Measurements from ENCODE around the gene QSOX2.

Gene QSOX2

DNA sequence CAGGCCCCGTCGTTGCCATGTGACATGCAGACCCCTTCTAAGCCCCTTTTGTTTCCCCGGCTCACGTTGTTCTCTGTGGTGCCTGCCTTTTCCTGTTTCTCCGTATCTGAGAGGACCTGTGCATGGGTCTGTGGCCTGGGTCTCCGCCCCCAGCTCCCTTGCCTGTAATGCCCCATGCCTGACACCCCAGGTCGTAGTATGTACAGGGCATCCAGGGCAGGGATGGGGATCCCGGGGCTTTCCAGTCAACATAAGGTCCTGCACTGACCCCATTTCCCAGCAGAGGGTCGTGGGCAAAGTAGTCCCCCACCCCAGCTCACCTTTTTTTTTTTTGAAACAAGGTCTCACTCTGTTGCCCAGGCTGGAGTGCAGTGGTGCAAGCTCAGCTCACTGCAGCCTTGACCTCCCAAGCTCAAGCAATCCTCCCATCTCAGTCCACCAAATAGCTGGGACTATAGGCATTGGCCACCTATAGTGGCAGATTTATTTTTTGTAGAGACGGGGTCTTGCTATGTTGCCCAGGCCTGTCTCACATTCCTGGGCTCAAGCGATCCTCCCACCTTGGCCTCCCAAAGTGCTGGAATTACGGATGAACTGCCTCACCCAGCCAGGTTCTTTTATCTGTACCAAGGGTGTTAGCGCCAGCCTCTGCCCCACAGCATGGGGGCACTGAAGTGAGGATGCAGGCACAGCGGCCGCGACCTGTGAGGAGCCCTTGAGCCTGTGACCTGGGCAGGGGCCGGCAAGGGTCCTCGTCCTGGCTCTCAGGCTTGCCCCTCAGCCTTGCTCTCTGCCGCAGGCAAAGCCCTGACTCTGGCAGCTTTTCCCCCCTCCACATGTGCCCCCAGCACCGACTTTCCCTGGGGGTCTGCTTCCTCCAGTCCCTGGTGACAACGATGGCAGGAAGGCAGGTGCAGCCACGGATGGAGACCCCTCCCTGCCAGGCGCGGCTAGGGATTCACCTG, 19.1 kb upstream of the QSOX2 start:
- no peak for DNase-seq

DNA sequence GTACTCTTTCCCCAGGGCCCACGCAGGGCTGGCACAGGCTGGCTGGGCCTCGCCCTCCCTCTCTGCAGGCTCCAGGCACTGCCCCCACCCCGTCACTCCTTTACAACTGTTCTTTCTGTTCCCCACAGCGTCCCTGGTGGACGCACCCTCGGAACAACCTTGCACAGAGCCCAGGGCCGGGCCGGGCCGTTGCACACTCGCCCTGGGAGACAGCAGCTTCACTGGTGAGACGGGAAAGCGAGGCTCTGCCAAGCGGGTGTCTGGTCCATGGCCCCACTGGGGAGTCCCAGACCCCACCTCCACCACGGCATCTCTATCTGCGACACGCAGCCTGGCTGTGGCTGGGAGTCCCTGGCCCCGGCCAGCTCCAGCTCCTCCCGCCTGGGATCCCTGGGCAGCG, 18.4 kb upstream of the QSOX2 start:
- DNase-seq, result no peak

DNA sequence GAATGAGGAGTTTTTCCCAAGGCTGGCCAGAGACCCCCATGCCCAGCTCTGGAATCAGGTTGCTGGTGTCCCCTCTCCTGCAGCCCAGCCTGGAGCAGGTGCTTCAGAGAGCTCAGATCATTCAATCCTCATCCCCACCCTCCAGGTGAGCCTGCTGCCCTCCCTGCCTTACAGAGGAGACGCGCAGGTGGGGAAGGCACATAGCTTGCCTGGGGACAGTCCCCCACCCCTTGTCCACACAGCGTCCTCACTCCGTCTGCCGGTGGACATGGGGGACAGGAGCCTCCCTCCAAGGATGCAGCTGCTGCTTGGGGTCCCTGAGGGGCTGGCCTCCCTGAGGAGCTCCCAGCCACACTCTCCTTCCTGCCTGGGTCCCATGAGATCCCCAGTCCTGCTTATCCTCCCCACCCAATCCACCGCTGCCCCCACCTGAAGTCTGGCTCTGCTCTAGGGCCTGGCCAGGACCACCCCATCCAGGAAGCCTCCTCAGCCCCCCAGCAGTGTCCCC, 17.1 kb upstream of the QSOX2 start:
- DNase-seq, result no peak

DNA sequence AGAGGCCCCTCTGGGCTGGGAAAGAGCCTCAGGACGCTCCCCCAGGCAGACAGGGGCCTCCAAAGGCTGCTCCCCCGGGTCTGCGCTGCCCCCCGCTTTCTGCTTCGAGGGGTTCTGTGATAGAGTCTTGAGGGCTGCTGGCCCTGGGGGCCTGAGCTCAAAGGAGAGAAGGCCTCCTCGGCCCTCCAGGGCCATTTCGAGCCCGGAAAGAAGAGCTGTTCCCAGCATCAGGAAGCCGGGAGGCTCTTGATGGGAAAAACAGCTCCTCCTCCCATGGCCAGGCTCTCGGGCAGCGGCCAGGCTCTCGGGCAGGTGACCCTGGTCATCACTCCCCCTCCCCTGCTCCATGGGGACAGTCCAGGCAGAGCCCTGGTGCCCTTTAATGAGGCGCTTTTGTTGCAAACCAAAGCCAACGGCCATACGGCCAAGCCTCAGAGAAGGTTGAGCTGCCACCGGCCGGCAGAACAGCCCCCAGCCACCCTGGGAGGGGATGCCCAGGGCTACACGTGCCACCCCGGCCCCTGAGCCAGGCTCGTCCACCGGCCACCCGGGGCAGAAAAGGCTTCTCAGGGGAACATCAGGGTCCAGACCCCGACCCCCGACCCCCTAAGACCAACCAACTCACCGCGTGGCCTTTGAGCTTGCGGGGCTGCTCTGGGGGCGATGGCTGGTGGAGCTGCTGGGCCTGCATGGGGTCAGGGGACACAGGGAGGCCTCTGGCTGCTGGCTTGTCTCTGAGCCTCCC, 16.2 kb upstream of the QSOX2 start:
- no peak for DNase-seq

DNA sequence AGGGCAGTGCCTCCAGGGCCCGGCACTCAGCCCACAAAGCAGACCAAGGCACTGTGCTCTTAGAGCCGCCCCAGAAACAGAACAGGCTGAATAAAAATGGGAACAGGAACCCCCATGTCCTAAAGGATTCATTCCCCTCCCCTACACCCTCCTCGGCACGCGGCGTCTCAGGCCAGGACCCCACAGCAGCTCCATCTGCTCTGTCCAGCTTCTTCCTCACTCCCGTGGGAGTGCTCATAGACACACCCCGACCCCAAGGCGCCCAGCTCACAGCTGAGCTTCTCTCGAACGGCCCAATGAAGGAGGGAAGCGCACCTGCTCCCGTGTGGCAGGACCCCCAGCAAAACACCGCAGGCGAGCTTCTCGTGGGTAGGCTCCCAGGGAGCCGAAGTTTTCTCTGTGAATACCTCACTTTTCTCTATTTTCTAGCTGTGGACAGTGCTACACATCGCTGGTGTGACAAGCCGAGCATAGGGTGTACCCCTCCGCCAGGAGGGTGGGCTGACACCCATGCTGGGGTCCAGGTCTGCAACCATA, 15.4 kb upstream of the QSOX2 start:
- no peak for DNase-seq

DNA sequence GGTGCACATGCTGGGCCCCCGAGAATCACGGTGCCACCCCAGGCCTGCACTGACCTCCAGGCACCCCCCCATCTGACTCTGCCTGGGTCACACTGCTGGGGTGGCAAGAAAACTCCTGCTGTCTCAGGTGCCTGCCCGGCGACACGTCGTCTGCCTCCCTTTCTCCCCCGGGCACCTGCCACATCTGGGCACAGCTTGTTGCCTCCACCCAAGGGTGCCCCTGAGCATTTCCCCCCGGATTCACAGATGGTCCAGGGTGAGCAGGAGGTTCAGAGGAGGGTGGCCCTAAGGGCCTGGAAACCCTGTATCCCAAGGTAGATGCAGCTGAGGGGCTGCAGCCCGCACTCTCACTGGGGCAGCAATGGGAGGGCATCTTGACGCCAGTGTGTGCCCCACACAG, 14.9 kb upstream of the QSOX2 start:
- DNase-seq, result no peak

DNA sequence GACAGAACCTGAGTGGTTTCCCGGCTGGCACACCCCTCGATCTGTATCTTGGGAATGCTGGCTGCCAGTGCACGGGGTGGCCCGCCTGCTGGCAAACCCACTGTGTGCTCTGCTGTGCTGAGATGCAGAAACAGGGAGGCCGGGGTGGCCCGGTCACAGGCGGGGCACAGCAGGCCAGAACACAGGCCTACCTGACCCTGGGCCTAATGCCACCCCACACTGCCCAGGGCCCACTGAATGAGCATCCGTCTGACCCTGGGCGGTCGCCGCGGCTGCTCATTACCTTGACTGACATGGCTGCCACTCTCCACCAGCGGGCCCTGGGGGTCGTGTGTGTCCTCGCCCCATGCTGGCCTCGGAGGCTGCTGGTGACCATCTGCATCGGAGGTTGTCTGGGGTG, 14.2 kb upstream of the QSOX2 start:
- no peak for DNase-seq

DNA sequence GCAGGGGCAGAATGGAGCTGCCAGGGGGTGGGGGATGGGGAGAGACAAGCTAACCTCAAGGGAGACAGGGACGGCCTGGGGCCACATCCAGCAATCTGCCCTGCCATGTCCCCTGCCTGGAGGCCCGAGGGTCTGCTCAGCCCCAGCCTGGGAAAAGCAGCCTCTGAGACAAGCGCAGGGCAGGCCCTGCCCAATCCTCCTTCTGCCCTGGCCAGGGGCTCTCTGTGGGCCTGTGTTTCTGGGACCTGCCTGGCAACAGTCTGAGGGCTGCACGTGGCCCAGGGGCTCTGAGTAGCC, 13.9 kb upstream of the QSOX2 start:
- no peak for DNase-seq

DNA sequence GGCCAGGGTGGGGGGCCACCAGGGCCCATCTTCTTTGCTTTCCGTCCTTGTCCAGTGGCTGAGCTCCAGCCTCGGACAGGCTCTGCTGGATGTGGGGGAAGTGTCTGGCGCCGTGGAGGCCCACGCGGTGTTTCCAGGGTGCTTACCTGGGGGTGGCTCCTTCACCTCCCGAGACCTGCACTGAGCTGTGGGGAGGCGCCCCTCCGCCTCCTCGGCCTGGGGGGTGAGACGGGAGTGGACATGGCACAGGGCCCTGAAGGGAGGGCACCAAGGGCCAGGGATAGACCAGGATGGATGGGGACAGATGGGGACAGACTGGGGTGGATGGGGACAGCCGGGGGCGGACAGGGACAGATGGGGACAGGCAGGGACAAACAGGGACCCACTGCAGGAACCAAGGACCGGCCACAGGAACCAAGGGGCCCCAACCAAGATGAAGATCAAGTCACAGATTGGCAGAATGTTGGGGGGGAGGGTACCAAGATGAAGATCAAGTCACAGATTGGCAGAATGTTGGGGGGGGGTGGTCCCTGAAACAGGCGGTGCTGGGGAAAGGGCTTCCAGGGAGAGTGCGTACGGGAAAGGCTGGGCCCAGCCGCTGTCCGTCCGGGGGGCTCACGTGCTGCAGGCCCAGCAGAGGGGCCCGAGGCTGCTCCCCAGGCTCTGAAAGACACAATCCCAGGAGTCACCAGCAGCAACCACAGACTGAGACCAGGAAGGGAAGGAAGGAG, 13.3 kb upstream of the QSOX2 start:
- DNase-seq, result no peak

DNA sequence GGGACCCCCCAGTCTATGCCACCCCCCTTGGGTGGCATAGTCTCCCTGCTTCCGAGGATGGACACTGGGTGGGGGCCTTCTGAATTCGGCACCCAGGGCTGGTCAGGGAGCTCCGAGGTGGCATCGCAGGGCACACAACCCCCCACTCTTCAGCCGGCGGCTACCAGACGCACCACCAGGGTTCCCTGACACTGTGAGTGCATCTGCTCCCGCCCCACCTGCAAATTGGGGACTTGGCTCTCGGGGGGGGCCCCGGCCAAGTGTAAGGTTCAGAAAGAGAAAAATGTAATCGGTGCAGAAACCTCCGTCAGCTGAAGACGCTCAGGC, 12.7 kb upstream of the QSOX2 start:
- no peak for DNase-seq

DNA sequence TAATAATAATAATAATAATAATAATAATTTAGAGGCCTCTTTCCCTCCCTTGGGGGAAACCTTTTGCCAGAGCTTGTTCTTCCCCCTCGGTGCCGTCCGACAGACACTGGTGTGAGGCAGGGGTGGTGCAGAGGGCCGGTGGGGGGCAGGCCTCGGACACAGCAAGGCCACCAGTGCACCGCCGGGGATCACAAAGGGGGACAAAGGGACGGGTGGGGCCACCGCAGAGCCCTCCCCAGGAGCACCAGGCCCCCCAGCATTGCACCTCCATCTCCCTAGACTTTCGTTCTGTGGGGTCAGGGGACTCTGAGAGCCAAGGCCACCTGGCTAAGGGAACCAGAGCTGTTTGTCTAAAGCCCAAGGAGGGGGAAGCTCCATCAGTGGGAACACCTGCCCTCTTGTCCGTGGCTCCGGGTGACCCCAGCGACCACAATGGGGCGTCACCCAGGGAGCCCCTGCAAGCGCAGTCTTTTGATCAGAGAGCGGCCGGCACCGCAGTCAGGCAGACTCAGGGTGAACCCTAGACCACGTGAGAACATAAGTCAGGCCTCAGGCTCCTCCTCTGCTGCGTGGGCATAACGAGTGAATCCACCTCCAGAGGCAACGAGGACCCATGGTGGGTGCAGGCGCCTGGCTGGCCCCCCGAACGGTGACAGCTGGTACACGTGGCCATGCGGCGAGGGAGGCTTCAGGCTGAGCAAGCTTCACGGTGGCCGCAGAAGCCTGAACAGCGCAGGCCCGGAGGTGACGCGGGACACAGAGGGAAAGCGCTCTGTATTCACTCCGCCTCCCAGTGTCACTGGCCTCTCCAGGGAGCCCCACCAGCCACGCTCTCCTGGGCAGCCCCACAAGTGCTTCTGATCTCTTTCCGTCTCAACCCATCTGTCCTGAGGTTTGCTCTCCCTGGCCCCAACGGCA, 12.0 kb upstream of the QSOX2 start:
- no peak for DNase-seq

DNA sequence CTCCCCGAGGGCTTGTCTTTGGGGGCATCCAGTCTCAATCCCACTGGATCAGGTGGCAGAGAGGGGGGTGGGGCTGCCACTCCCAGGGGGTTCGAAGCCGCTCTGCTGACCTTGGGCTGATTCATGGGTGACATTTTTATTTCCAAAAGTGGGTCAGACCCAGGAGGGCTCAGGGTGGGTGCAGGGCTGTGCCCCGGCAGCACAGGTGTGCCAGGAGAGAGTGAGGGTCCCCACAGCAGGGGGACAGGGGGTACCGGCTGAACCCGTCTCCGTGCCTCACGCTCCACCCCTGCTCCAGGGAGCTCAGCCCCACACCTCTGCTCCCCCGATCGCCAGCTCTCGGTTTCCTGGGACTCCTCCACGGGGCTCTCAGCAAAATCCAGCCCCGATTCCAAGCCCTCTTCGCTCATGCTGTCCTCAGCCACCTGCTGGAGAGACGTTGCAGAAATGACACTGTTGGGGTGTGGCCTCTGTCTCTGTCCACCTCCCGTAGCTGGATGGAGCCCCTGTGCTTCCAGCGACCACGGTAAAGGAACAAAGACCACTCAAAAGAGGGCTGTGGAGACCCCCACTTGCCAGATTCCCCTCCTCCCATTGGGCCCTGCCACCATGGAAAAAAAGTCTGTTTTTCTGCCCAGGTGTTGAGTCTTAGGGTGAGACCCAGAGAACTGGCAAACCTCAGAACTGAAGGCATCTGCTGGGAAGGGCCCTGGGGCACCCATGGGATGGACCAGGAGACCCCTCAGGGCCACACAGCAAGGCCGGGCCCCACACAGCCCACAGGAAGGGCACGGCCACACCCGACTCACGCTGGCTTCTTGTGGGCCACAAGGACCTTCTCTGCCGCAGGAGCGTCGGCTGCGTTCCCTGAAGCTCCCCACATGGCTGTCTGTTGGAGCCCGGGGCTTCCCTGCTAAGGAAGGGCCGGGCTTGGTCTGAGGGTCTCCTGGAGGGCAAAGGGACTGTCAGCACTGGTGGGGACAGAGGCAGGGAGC, 10.6 kb upstream of the QSOX2 start:
- no peak for DNase-seq

DNA sequence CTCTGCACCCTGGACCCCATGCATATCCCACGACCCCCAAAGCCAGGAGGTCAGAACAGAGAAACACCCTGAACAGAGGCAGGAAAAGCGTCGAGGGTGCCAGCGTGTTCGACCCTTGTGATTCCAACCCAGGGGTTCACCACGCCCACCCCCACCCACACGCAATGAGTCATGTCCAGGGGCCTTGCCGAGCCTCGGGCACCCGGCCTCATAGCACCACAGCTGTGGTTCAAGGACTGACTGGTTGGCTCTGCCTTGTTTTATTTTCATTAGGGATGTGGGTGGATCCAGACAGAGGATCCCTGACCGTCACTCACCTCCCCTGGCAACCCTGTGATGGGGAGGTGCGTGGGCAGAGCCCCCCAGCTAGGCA, 9.5 kb upstream of the QSOX2 start:
- DNase-seq, result no peak

DNA sequence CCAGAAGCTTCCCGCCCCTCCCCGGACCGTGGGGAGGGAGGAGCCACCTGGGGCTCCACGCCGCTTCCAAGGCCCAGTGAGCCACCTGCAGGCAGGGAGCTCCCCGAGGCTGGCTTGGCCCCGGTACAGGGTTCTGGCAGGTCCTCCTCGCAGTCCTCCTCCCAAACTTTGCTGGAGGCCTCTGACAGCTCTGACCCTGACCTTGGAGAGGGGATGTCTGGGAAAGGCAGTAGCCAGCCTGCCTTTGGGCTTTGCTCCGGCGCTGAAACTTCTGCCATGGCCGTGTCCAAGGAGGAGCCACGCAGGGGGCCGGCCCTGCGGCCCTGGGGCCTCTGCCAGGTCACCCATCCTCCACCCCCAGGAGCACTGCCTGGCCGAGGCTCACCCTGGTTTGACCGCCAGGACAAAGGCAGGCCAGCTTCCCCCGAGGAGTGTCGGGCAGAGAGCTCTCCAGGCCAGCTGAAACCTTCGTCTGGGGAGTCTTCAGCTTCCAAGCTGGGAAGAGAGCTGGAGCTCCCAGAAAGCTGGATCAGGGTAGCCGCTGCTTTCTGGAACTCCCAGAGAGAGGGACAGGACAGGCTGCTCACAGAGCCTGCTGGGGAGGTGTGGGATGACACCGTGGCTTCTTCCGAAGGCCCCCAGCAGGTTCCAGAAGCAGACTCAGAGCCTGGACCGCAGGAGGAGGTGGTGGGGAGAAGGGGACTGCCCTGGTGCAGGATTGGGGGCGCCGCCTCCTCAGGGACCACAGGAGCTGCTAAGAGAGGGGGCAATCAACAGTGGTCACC, 9.0 kb upstream of the QSOX2 start:
- DNase-seq, result no peak

DNA sequence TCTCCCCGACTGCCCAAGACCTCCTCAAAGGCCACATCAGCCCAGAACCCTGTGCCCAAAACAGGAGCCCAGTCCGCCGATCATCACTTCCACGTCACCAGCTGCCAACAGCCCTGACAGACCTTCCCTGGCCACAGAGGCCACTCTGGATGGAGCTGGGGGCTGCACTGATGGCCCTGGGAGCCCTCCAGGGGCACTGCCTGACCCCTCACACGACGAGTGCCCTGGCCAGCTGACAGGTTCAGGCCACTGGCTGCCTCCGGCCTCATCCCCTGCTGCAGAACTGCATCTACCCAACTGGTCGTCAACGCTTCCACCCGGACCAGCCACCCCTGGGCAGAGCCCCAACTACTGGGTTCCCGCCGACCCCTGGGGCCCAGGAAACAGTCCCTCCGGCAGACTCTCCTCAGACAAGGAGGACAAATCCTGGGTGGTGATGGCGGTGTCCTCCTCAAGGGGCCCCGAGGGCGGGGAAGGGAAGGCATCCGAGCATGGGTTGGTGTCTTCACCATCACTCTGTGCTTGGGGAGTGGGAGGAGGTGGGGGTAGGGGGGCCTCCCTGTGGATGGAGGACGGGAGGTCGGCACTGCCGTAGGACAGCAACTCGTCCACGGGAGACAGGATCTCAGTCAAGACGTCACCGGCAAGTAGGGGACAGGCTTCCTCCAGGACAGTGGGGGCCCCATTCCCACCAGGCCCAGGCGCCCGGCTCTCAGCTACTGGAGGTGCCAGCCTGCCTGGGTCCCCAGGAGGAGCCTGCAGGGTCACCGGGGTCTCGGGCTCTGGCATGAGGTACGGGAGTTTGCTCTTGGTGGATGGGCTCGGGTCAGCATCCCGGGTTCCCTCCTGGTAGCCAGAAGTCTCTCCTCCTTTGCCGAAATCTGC, 7.9 kb upstream of the QSOX2 start:
- DNase-seq, result no peak

DNA sequence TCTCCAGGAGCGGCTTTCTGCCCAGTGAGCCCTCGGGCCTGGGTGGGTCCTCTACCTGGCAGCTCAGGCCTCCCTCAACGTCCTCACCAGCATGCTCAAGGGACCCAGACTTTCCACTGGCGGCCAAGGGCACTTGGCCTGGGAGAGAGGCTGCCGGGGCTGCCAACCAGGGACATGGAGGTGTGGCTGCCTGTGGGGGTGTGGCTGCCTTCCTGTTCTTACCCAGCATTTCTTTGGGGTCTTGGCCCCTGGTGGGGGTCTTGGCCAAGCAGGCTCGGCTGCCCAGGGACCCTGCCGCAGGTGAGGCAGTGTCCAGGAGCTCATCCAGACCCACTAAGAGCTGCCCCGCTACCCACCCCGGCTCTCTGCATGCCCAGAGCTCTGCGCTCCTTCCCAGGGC, 7.2 kb upstream of the QSOX2 start:
- DNase-seq, result no peak

DNA sequence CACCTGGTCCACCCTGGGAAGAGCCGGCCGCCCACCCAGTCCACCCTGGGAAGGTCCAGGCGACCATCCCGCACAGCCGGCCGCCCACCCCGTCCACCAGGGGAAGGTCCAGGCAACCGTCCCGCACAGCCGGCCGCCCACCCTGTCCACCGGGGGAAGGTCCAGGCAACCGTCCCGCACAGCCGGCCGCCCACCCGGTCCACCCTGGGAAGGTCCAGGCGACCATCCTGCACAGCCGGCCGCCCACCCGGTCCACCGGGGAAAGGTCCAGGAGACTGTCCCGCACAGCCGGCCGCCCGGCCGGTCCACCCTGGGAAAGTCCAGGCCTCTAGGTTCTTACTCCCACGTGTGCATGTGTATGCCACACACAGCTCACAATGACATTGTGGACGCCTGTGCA, 6.7 kb upstream of the QSOX2 start:
- no peak for DNase-seq

DNA sequence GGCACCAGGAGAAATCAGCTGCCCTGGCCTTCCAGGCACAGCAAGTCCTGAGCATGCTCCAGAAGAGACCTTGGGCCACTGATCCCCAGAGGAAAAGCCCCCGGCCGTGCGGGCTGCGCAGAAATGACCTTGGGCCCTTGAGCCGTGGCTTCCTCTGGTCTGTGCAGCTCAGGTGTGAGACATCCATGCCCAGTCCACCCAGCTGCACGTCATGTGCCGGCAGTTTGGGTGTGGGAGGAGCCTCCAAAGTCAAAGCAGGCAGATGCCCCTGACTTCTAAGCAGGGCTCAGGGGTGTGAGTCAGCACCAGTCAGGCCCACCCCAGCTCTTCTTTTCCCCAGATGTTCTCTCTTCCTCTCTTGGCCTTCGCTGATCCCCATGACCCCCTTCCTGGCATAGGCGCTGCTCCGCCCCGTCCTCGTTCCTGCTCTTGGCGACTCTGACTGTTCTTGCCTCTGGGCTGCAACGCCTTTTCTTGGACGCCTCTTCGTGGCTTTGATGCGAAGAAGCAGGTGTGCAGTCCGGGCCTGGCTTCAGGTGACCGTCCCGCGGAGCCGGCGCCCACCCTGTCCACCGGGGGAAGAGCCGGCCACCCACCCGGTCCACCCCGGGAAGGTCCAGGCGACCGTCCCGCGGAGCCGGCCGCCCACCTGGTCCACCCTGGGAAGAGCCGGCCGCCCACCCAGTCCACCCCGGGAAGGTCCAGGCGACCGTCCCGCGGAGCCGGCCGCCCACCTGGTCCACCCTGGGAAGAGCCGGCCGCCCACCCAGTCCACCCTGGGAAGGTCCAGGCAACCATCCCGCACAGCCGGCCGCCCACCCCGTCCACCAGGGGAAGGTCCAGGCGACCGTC, 5.9 kb upstream of the QSOX2 start:
- no peak for DNase-seq
